HG03045 (cell line): Measurements from ENCODE around the gene PRKG1.

ENCODE experiments used
- ATAC-seq: cut with Tn5 transposase; IDR thresholded peaks from one replicate; pipeline ENCODE4 v1.9.1; 2021; ENCODE audit warnings: mild to moderate bottlenecking, moderate library complexity; ENCODE audit not compliant: unreplicated experiment

PRKG1 gene

GRCh38 chr10:51487576-51487975, 413.3 kb downstream of the PRKG1 start:
- ATAC-seq: no peak

- ATAC-seq: no peak
Observed at GRCh38 chr10:51488766-51489408, 414.6 kb downstream of the PRKG1 start.

- no peak for ATAC-seq
Observed at GRCh38 chr10:51498424-51498823, 424.1 kb downstream of the PRKG1 start.

- ATAC-seq: no peak
Observed at GRCh38 chr10:51501396-51501795, 427.1 kb downstream of the PRKG1 start.

- ATAC-seq: no peak
Observed at GRCh38 chr10:51502124-51502523, 427.8 kb downstream of the PRKG1 start.

- no peak for ATAC-seq
Observed at GRCh38 chr10:51503378-51503777, 429.1 kb downstream of the PRKG1 start.

GRCh38 chr10:51507476-51507875, 433.2 kb downstream of the PRKG1 start:
- ATAC-seq: no peak

- ATAC-seq: no peak
Observed at GRCh38 chr10:51508156-51508555, 433.9 kb downstream of the PRKG1 start.

- ATAC-seq: no peak
Observed at GRCh38 chr10:51510231-51510630, 435.9 kb downstream of the PRKG1 start.

GRCh38 chr10:51521605-51522004, 447.3 kb downstream of the PRKG1 start:
- ATAC-seq: no peak

- ATAC-seq: no peak
Observed at GRCh38 chr10:51522858-51523257, 448.6 kb downstream of the PRKG1 start.

- ATAC-seq: no peak
Observed at GRCh38 chr10:51523440-51523839, 449.2 kb downstream of the PRKG1 start.

- no peak for ATAC-seq
Observed at GRCh38 chr10:51524041-51524440, 449.8 kb downstream of the PRKG1 start.

- no peak for ATAC-seq
Observed at GRCh38 chr10:51527522-51528219, 453.4 kb downstream of the PRKG1 start.

GRCh38 chr10:51528527-51528926, 454.2 kb downstream of the PRKG1 start:
- no peak for ATAC-seq

GRCh38 chr10:51530541-51530940, 456.3 kb downstream of the PRKG1 start:
- no peak for ATAC-seq

GRCh38 chr10:51532044-51532443, 457.8 kb downstream of the PRKG1 start:
- ATAC-seq: no peak

- no peak for ATAC-seq
Observed at GRCh38 chr10:51542853-51543252, 468.6 kb downstream of the PRKG1 start.

GRCh38 chr10:51544933-51545332, 470.6 kb downstream of the PRKG1 start:
- ATAC-seq: no peak

- ATAC-seq: no peak
Observed at GRCh38 chr10:51547941-51548340, 473.7 kb downstream of the PRKG1 start.

- no peak for ATAC-seq
Observed at GRCh38 chr10:51552879-51553278, 478.6 kb downstream of the PRKG1 start.

GRCh38 chr10:51564896-51565510, 490.7 kb downstream of the PRKG1 start:
- no peak for ATAC-seq
